22Rv1 (cell line): Measurements from ENCODE around the gene NIPBL.

ENCODE experiments used
- H3K27ac ChIP-seq: fragments of 450-650 bp; 2 replicates; pipeline ENCODE4 v1.5.1; 2017
- ZFX ChIP-seq: fragments of 450-650 bp; IDR thresholded peaks from 2 replicates; pipeline ENCODE4 v1.6.1; 2017; ENCODE audit warnings: antibody characterized with exemption, borderline replicate concordance
- TF ChIP-seq, protein P1 (sequence below): fragments of 450-650 bp; IDR thresholded peaks from 2 replicates; pipeline ENCODE4 v1.5.1; 2017; ENCODE audit warnings: mild to moderate bottlenecking

NIPBL gene

DNA sequence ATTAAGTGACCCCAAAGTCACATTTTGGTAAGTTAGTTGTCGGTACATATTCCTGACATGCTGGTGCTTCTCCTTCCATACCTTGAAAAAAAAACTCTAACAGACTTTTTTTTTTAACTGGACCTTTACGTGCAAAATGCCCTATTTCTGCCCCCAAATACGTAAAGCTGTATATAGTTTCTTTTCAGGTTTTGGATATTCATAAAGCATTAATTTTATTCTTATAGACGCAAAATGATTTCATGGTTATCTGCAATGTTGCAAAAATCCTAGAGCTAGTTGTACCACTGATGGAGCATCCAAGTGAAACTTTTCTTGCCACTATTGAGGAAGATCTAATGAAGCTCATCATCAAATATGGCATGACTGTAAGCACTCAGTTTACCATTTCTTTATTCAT lies 167.6 kb downstream of the NIPBL start:
- no peak overlapping the region for H3K27ac ChIP-seq
- TF ChIP-seq, protein P1, sequence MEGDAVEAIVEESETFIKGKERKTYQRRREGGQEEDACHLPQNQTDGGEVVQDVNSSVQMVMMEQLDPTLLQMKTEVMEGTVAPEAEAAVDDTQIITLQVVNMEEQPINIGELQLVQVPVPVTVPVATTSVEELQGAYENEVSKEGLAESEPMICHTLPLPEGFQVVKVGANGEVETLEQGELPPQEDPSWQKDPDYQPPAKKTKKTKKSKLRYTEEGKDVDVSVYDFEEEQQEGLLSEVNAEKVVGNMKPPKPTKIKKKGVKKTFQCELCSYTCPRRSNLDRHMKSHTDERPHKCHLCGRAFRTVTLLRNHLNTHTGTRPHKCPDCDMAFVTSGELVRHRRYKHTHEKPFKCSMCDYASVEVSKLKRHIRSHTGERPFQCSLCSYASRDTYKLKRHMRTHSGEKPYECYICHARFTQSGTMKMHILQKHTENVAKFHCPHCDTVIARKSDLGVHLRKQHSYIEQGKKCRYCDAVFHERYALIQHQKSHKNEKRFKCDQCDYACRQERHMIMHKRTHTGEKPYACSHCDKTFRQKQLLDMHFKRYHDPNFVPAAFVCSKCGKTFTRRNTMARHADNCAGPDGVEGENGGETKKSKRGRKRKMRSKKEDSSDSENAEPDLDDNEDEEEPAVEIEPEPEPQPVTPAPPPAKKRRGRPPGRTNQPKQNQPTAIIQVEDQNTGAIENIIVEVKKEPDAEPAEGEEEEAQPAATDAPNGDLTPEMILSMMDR: no peak
- no peak for TF ChIP-seq ZFX

DNA sequence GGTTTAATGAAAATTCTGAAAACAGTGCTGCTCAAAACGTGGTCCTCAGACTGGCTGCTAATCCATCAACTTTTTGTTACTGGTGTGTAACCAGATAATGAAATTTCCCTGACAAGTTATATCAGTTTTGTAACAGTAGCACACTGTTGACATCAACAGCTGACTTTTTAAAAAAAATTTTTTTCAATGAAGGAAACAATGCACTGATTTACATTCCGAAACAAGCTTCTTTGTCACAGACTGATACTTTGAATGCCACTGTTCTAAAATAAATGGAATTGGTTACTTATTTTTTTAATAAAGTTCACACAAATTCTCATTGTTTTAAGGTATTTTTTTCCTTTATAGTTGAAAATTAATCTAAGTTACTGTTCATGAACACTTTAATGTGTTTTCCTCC lies 169.1 kb downstream of the NIPBL start:
- no peak for TF ChIP-seq ZFX
- TF ChIP-seq, protein P1: no peak
- no peak overlapping the region for H3K27ac ChIP-seq

DNA sequence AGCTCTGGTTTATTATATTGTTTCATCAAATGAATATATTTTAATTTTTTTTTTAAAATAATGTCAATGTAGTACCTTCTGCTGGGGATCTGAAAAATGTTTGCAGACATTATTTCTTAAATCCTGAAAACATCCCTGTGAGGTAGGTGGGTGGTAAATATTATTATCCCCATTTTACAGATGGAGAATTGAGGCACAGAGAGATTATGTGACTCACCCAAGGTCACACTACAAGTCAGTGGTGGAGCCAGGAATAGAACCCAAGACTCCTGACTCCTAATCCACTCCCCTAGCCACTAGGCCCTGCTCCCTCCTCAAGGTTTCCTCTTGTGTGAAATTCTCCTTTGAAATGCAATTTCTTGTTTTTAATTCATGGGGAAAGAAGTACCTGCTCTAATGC lies 171.4 kb downstream of the NIPBL start:
- H3K27ac ChIP-seq: no peak overlapping the region
- TF ChIP-seq, protein P1: no peak
- no peak for TF ChIP-seq ZFX

DNA sequence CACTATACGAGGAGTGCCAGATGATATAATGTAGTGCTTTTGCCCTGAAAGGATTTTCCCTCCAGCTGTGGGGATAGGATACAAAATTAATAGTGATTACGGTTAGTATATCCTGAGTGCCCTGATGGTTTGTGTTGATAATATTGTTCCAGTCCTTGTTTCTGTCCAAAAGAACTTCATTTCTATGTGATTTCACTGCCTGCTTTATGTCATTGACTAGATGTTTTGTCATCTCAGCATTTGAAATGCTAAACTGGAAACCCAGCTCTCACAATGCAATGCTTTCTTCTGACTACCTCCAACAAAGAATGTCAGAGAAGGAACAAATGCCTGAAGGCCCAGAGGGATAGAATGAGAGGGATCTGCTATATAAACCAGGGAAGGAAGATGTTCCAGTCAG lies 177.8 kb downstream of the NIPBL start:
- H3K27ac ChIP-seq: no peak overlapping the region
- TF ChIP-seq, protein P1: no peak
- no peak for TF ChIP-seq ZFX

DNA sequence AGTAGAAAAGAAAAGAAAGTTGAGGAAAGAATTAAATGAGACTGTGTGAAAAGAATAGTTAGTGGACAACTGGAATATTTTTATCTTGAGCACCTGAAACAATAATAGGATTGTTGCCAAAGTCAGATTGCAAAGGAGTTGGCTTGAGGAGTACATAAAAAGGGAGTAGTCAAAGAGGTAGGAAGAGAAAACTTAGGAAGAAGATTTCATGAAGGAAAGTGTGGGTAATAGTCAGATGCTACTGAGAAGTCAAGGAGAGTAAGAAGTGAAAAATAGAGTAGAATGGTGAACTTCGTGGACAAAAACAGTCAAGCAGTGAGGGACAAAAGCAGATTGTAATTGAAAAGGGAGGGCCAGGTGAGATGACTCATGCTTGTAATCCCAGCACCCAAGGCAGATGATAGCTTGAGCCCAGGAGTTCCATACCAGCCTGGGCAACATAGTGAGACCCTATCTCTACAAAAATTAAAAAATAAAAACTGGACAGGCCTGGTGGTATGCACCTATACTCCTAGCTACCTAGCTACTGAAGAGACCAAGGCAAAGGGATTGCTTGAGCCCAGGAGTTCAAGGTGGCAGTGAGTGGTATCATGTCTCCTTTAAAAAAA lies 178.9 kb downstream of the NIPBL start:
- H3K27ac ChIP-seq: no peak overlapping the region
- TF ChIP-seq ZFX: no peak
- TF ChIP-seq, protein P1: no peak

DNA sequence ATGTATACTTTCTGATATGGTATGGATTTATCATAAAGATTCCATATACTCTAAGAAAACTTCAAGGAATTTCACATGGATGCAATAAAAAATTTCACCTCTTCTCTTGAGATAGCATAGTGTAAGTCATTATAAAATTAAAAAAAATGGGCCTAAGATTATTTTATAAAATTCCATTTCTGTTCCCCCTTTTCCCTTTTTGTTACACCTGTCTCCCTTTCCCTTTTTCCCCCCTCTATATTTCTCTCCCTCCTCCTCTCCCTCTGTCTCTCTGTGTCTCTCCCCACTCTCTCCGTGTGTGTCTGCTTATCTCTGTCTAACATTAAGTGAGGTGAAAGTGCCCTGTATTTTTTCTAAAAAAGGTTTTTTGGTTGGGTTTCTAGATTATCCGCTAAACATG lies 180.2 kb downstream of the NIPBL start:
- no peak overlapping the region for H3K27ac ChIP-seq
- TF ChIP-seq, protein P1: no peak
- no peak for TF ChIP-seq ZFX

DNA sequence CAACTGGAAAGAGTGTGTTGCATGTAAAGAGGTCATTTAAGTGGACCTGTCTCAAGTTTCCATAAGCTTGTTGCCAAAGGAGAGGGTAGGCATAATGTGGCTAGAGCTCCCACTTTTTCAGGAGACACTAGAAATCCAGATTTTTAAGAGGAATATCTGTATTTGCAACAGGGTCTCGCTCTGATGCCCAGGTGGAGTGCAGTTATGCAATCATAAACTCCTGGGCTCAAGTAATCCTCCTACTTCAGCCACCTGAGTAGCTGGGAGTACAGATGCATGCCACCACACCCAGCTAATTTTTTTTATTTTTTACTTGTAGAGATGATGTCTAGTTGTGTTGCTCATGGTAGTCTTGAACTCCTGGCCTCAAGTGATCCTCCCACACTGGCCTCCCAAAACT lies 183.5 kb downstream of the NIPBL start:
- no peak overlapping the region for H3K27ac ChIP-seq
- TF ChIP-seq, protein P1: no peak
- TF ChIP-seq ZFX: no peak
